ENCODE data around the gene LGR5.
"Not testable (repeated sequence)": the region's sequence is repeated elsewhere in the genome, so short reads cannot be mapped to it uniquely, and the experiment has no call there.

The LGR5 gene

DNA sequence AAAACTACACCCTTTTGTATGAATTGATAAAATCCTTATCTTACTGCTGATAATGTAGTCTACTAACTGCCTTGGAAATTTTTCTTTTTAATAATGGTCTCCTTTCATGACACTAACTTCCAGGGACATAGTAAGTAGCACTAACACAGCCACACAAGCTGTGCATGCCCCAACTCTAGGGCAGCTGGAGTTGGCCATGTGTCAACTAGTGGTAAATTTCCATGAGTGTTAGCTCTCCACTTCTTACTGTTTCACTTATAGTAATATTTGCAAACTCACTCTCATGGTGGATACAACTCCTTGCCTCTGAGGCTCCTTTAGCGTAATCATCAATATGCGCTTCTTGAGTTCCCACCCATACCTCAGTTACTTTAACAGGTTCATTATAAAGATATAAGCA is 38.0 kb downstream of the LGR5 start:
- no peak for FAIRE-seq

GRCh38 chr12:71478270-71478669 is 38.7 kb downstream of the LGR5 start:
- peak; percentile 89 for FAIRE-seq

GRCh38 chr12:71484272-71484905 is 44.8 kb downstream of the LGR5 start:
- no peak for FAIRE-seq

DNA sequence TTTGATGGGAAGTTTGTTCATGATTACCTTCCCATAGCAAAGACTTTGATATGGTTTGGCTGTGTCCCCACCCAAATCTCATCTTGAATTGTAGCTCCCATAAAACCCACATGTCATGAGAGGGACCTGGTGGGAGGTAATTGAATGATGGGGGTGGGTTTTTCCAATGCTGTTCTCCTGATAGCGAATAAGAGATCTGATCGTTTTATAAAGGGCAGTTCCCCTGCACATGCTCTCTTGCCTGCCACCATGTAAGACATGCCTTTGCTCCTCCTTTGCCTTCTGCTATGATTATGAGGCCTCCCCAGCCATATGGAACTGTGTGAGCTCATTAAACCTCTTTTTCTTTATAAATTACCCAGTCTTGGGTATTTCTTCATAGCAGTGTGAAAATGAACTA is 51.2 kb downstream of the LGR5 start:
- FAIRE-seq, result not testable (repeated sequence)

DNA sequence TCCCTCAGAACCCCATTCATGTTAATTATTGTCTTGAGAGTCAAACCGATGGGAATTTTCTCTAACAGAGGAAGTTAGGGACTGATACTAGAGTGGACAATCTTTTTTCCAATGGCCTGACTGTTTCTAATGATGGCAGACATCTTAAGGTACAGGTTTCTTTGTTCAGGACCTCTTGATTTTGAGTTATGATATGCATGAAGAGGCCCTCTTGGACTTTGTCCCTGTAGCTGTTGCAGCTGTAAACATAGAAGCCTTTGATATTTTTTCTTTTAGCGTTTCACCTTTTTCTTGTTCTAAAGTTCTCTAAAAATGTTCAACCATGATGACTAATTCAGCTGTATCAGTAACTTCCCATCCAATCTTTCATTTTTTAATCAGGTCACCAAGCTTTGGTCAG is 53.0 kb downstream of the LGR5 start:
- no peak for FAIRE-seq

- no peak for FAIRE-seq
Observed at GRCh38 chr12:71499834-71500233, 60.2 kb downstream of the LGR5 start.

GRCh38 chr12:71503579-71504391 is 64.2 kb downstream of the LGR5 start:
- FAIRE-seq, result peak; percentile 78

DNA sequence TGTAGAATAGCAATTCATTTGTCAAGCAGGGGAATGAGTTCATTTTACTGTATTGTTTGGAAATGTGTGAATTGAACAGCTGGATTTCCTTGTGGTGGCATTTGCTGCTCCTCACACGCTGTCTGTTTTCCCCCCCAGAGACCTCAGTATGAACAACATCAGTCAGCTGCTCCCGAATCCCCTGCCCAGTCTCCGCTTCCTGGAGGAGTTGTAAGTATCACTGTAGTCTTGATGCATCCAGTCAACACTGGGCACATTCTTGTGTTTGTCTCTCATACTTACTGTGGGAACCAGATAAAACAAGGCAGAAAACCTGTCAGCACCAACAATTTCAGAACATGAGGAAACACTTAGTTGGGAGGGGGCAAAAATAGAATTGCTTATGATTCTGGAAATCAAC is 64.9 kb downstream of the LGR5 start:
- no peak for FAIRE-seq

GRCh38 chr12:71509705-71510104 is 70.1 kb downstream of the LGR5 start:
- FAIRE-seq, result no peak

GRCh38 chr12:71517145-71517846 is 77.7 kb downstream of the LGR5 start:
- FAIRE-seq, result no peak

DNA sequence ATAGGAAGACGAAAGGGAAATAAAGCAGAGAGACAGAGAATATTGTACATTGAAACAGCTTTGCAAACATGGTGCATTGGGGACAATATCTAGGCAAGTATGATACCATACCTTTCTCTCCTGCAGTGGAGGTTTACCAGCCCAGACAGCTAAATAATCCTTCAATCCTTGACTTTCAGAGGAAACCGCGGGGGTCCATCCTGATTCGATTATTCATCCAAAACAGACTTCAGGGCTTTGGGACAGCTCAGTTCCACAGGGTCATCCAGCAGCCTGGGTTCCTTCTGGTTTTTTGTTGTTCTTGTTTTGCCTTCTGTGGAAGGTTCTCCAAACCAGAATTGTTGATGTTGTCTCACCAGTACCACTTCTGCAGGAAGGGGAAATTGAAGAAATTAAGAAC is 81.5 kb downstream of the LGR5 start:
- FAIRE-seq, result no peak

DNA sequence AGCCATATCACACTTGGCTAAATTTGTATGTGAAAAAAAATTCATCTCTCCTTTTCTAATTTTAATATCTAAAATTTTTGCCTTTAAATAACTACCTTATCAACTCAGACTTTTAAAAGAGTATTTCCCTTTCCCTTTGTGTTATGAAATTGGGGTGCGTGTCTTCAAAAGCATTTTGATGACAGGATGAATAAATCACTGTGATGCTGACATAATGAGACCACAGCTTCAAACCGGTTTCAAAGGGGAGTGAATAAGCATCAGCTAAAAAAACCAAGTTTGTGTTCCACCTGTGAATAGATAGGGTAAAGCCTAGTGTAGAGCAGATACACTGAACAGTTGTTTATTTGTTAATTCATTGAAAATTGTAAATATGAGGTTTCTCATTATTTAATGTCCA is 85.0 kb downstream of the LGR5 start:
- no peak for FAIRE-seq

DNA sequence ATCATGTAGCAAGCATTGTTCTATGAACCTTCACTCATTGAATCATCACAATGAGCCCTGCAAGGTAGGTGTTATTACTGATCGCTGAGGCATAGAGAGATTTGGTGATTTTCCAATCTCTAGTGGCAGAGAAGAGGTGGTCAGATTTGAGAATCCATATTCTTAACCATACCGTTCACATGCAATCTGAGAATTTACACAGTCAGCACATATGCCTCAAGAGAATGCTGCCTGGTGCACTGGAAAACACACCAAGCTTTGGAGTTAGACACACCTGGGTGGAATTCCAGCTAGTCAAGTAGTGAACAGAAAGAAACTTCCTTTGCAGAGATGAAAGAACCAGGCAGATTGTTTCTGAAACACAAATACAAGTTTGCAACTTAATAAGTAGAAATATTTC is 94.1 kb downstream of the LGR5 start:
- FAIRE-seq, result no peak

GRCh38 chr12:71536279-71536938 is 96.8 kb downstream of the LGR5 start:
- FAIRE-seq, result no peak

- FAIRE-seq, result no peak
Observed at GRCh38 chr12:71536939-71537622, 97.5 kb downstream of the LGR5 start.

- no peak for FAIRE-seq
Observed at GRCh38 chr12:71538807-71539206, 99.2 kb downstream of the LGR5 start.

DNA sequence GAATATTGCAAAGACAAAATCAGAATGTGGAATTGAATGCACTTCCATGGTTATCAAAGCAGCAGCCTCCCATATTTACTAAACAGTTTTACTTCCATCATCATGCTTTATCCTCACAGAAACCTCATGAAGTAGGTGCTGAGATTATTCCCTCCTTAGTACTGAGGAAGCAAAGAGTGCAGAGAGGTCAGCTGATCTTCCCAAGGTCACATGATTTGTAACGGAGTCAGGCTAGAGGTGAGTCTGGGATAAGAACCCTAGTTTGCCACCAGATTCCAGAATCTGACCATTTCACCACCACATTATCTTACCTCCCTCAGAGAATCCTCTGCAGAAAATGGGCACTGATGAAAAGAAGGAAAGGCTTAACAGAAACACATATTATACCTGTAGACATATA is 102.0 kb downstream of the LGR5 start:
- FAIRE-seq, result no peak

DNA sequence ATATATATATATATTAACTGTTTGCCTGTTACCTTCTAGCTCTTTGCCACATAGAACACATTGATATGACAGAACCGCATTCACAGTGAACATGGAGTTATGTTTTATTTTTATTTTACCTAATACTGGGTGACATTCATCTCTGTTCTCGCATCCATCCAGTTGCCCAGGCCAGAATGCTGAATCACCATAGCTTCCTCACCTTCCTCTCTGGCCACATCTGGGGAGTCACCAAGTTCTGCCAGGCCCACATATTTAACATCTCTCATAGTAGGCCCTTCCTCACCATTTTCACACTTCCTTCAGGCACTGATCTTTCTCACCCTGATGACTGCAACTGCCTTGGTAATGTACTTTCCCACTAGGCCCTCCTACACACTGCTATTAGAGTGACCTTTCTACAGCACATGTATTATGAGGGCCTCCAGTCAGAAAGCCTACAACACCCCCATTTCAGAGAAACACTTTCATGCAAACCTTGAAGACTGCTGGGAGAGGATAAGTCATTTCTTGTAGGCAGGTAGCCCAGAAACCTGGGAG is 106.8 kb downstream of the LGR5 start:
- no peak for FAIRE-seq

GRCh38 chr12:71548893-71549292 is 109.3 kb downstream of the LGR5 start:
- no peak for FAIRE-seq

- no peak for FAIRE-seq
Observed at GRCh38 chr12:71551529-71551928, 111.9 kb downstream of the LGR5 start.

GRCh38 chr12:71552728-71553501 is 113.3 kb downstream of the LGR5 start:
- FAIRE-seq, result peak; percentile 81

- no peak for FAIRE-seq
Observed at GRCh38 chr12:71555191-71555590, 115.6 kb downstream of the LGR5 start.
